ENCODE results near the gene ACSL5.

The ACSL5 gene

GRCh38 chr10:112345202-112345601 is 28.7 kb upstream of the ACSL5 start:
- ATAC-seq (ENCODE audit: low read depth): no peak
- Histone ChIP-seq H3K9me3 (ENCODE audit: severe bottlenecking) (no peaks in the 10 kb centered on the region), H3K36me3 (ENCODE audit: low read depth) (no peaks in the 10 kb centered on the region), H3K27me3 (ENCODE audit: insufficient read depth, poor library complexity, severe bottlenecking) (no peaks in the 10 kb centered on the region), H3K27ac (ENCODE audit: poor library complexity, severe bottlenecking) (no peak overlapping the region), H3K4me3 (ENCODE audit: severe bottlenecking) (no peak overlapping the region), H3K4me1 (ENCODE audit: insufficient read depth, poor library complexity, severe bottlenecking) (no peaks in the 10 kb centered on the region)
- DNase-seq (ENCODE audit: low spot score): no peak
- TF ChIP-seq CTCF (IDR thresholded peaks at IDR 0.05; ENCODE audit: poor library complexity, severe bottlenecking): no peak

DNA sequence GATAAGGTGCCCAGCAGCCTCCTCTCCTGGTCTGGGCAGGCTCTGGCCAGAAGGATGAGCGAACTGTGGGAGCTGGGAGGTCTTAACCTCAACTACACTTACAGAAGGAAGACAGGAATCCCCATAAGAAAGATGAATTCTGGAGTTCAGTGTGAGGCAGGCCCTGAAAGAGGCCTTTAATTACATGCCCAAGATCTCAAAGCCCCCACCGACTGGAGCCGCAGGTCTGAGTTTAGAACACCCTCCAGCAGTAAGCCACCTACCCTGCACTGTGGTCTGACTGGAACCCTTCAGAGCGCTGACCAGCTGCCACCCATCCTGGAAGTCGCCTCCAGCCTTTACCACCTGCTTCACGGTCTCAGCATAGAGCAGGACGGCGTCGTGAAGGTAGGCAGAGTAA is 28.2 kb upstream of the ACSL5 start:
- Histone ChIP-seq H3K36me3 (ENCODE audit: low read depth) (no peaks in the 10 kb centered on the region), H3K9me3 (ENCODE audit: severe bottlenecking) (no peaks in the 10 kb centered on the region), H3K27ac (ENCODE audit: poor library complexity, severe bottlenecking) (no peak overlapping the region), H3K4me3 (ENCODE audit: severe bottlenecking) (no peak overlapping the region), H3K4me1 (ENCODE audit: insufficient read depth, poor library complexity, severe bottlenecking) (no peaks in the 10 kb centered on the region), H3K27me3 (ENCODE audit: insufficient read depth, poor library complexity, severe bottlenecking) (no peaks in the 10 kb centered on the region)
- DNase-seq (ENCODE audit: low spot score) (no peak), ATAC-seq (ENCODE audit: low read depth) (no peak)
- no peak for TF ChIP-seq CTCF (IDR thresholded peaks at IDR 0.05; ENCODE audit: poor library complexity, severe bottlenecking)

DNA sequence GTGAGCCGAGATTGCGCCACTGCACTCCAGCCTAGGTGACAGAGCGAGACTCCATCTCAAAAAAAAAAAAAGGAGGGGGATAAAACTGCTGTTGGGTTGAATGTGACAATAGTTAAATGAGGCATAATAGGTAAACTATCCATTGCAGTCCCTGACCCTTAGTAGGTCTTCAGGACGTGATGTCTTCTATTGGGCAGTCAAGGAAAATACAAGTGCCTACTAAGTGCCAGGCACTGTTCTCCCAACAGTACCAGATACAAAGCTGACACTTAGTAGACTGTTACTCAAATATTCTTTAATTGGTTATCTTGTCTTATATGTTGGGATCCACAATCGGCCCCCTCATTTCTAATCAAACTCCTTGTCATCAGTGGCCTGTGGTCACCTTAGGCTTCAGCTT is 27.1 kb upstream of the ACSL5 start:
- TF ChIP-seq CTCF (IDR thresholded peaks at IDR 0.05; ENCODE audit: poor library complexity, severe bottlenecking): no peak
- H3K4me1 ChIP-seq (ENCODE audit: insufficient read depth, poor library complexity, severe bottlenecking): no peaks in the 10 kb centered on the region
- ATAC-seq (ENCODE audit: low read depth) (no peak), DNase-seq (ENCODE audit: low spot score) (no peak)
- no peaks in the 10 kb centered on the region for H3K9me3 ChIP-seq (ENCODE audit: severe bottlenecking)
- H3K36me3 ChIP-seq (ENCODE audit: low read depth): no peaks in the 10 kb centered on the region
- no peaks in the 10 kb centered on the region for H3K27me3 ChIP-seq (ENCODE audit: insufficient read depth, poor library complexity, severe bottlenecking)
- H3K27ac ChIP-seq (ENCODE audit: poor library complexity, severe bottlenecking): no peak overlapping the region
- H3K4me3 ChIP-seq (ENCODE audit: severe bottlenecking): no peak overlapping the region

GRCh38 chr10:112347709-112348671 is 25.9 kb upstream of the ACSL5 start:
- TF ChIP-seq CTCF (IDR thresholded peaks at IDR 0.05; ENCODE audit: poor library complexity, severe bottlenecking): no peak

DNA sequence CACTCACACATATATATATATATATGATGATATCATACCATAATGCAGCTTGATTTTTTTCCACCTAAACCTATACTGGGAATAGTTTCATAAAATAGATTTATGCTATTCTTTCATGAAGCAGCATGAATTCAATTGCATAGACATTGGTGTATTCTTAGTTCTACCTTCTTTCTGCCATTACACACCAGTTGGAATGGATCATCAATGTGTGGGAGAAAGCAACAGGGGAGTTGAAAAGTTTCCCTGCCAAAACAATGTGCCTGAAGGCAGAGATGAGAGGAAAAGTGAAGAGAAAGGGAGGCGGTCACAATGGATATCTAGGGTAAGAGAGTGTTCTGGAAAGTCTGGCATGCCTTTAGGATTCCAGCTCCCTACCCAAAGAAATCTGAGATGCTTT is 25.2 kb upstream of the ACSL5 start:
- Histone ChIP-seq H3K27me3 (ENCODE audit: insufficient read depth, poor library complexity, severe bottlenecking) (no peaks in the 10 kb centered on the region), H3K4me3 (ENCODE audit: severe bottlenecking) (no peak overlapping the region), H3K36me3 (ENCODE audit: low read depth) (no peaks in the 10 kb centered on the region), H3K9me3 (ENCODE audit: severe bottlenecking) (no peaks in the 10 kb centered on the region), H3K27ac (ENCODE audit: poor library complexity, severe bottlenecking) (no peak overlapping the region), H3K4me1 (ENCODE audit: insufficient read depth, poor library complexity, severe bottlenecking) (no peaks in the 10 kb centered on the region)
- ATAC-seq (ENCODE audit: low read depth): no peak
- DNase-seq (ENCODE audit: low spot score): no peak
- TF ChIP-seq CTCF (IDR thresholded peaks at IDR 0.05; ENCODE audit: poor library complexity, severe bottlenecking): no peak

More at GRCh38 chr10:112347709-112348671, 25.9 kb upstream of the ACSL5 start:
- H3K4me1 ChIP-seq (ENCODE audit: insufficient read depth, poor library complexity, severe bottlenecking): no peaks in the 10 kb centered on the region
- no peak for DNase-seq (ENCODE audit: low spot score)
- no peak for ATAC-seq (ENCODE audit: low read depth)
- no peaks in the 10 kb centered on the region for H3K27me3 ChIP-seq (ENCODE audit: insufficient read depth, poor library complexity, severe bottlenecking)
- H3K27ac ChIP-seq (ENCODE audit: poor library complexity, severe bottlenecking): no peak overlapping the region
- no peaks in the 10 kb centered on the region for H3K36me3 ChIP-seq (ENCODE audit: low read depth)
- no peaks in the 10 kb centered on the region for H3K9me3 ChIP-seq (ENCODE audit: severe bottlenecking)
- no peak overlapping the region for H3K4me3 ChIP-seq (ENCODE audit: severe bottlenecking)
